ENCODE data around the gene FNDC3B.

- TF ChIP-seq CTCF (IDR thresholded peaks at IDR 0.05), result no peak
- TF ChIP-seq EP300 (IDR thresholded peaks at IDR 0.05), result no peak
Observed at GRCh38 chr3:172379372-172379771, 340.0 kb downstream of the FNDC3B start.
